GM12874 (cell line): ENCODE measurements around the gene RMND1.

Experiments
- CTCF ChIP-seq: IDR thresholded peaks from 2 replicates; pipeline ENCODE4 v1.5.1; 2011; ENCODE audit warnings: low read depth, mild to moderate bottlenecking, control low read depth, low read length, moderate library complexity; ENCODE audit not compliant: insufficient read depth

The RMND1 gene

GRCh38 chr6:151451950-151452749 lies at the start of gene RMND1:
Gene RMND1, minus strand, starts transcription at chr6:151452126. Its CDS starts 6,315 bp downstream, at chr6:151445811.
- TF ChIP-seq CTCF = no peak

- no peak for TF ChIP-seq CTCF
Measured at GRCh38 chr6:151499551-151499950, 47.6 kb upstream of the RMND1 start.

GRCh38 chr6:151498327-151498726 lies 46.4 kb upstream of the RMND1 start:
- no peak for TF ChIP-seq CTCF

- no peak for TF ChIP-seq CTCF
Measured at GRCh38 chr6:151497905-151498304, 46.0 kb upstream of the RMND1 start.

GRCh38 chr6:151495380-151495779 lies 43.5 kb upstream of the RMND1 start:
- TF ChIP-seq CTCF = no peak

GRCh38 chr6:151494936-151495320 lies 43.0 kb upstream of the RMND1 start:
- no peak for TF ChIP-seq CTCF

- no peak for TF ChIP-seq CTCF
Measured at GRCh38 chr6:151494235-151494935, 42.5 kb upstream of the RMND1 start.
